HCT116 (cell line): ENCODE measurements around the gene ACSL6. TPM values are rescaled to one million over a fixed set of nuclear protein-coding genes. Genes with fewer than 3 reads are reported as not detected.

Experiments used
- ATAC-seq: fragments of 200-7000 bp; cut with Tn5 transposase; 2 replicates; pipeline ENCODE4 v1.9.1; 2020; ENCODE audit warnings: mild to moderate bottlenecking, moderate library complexity
- BruUV-seq: library from RNA; stranded (reverse); fragments of 400-500 nt; replicated peaks from 2 replicates; lab custom pipeline; 2021; lab: Mats Ljungman, UMichigan
- CTCF ChIA-PET: fragments of 300-600 bp; sonication (Branson Sonifier 250); formaldehyde crosslinking; loops from one replicate; lab custom pipeline; 2021; ENCODE audit warnings: antibody characterized with exemption; lab: Charles Lee
- POLR2A ChIA-PET: fragments of 300-600, 350-600 bp; sonication (Branson Sonifier 250); formaldehyde crosslinking; loops from one replicate; lab custom pipeline; 2021; ENCODE audit warnings: antibody characterized with exemption; lab: Charles Lee
- RAD21 ChIA-PET, 2 experiments: fragments of 300-600 bp; sonication (Branson Sonifier 250); formaldehyde crosslinking; loops; one replicate each; lab custom pipeline; 2023; ENCODE audit warnings: low total read pairs in 2 of 2; ENCODE audit not compliant: uncharacterized antibody in 2 of 2, unreplicated experiment in 2 of 2, low non-redundant PET in 1 of 2; lab: Charles Lee
- DNase-seq: peaks from one replicate; pipeline ENCODE4 v3.0.0-alpha.2; 2010; ENCODE audit warnings: low read depth, low spot score
- H2AFZ ChIP-seq: fragments of 200-600 bp; shearing (Covaris generic), sonication (generic); 2 replicates; pipeline ENCODE4 v1.6.1; 2017; ENCODE audit warnings: low read depth, mixed run types, mixed read lengths, antibody characterized with exemption, low read length; ENCODE audit not compliant: poor library complexity, severe bottlenecking
- H3K27ac ChIP-seq: 2 replicates; pipeline ENCODE4 v1.5.1; 2012; ENCODE audit warnings: low read depth, low read length
- H3K27me3 ChIP-seq: fragments of 200-600 bp; sonication (generic); 2 replicates; pipeline ENCODE4 v1.6.1; 2016; ENCODE audit warnings: mixed run types, low read length, mixed read lengths; ENCODE audit not compliant: insufficient read depth
- H3K36me3 ChIP-seq, 2 experiments: fragments of 200-500 bp in 1 of 2; fragments of 200-600 bp in 1 of 2; sonication (Bioruptor generic) in 1 of 2; sonication (generic) in 1 of 2; 2 replicates each; pipeline versions ENCODE4 v1.5.1 to v1.6.1; 2014 to 2016; ENCODE audit warnings: low read length in 2 of 2, inconsistent platforms in 1 of 2, mixed read lengths in 1 of 2, mixed run types in 1 of 2; ENCODE audit not compliant: insufficient read depth in 2 of 2, control insufficient read depth in 1 of 2
- H3K4me1 ChIP-seq, 2 experiments: fragments of 200-600 bp in 1 of 2; sonication (generic) in 1 of 2; 2 replicates each; pipeline versions ENCODE4 v1.5.1 to v1.6.1; 2012 to 2017; ENCODE audit warnings: low read length in 2 of 2, inconsistent platforms in 1 of 2, mild to moderate bottlenecking in 1 of 2, mixed read lengths in 1 of 2, mixed run types in 1 of 2, moderate library complexity in 1 of 2; ENCODE audit not compliant: insufficient read depth in 2 of 2, control insufficient read depth in 1 of 2
- H3K4me2 ChIP-seq: fragments of 200-600 bp; sonication (generic); 2 replicates; pipeline ENCODE4 v1.6.1; 2017; ENCODE audit warnings: mixed run types, low read length, mixed read lengths
- H3K4me3 ChIP-seq, 2 experiments: fragments of 200-600 bp in 1 of 2; sonication (generic) in 1 of 2; replicated peaks in 1 of 2; 2 replicates each; pipeline ENCODE4 v1.5.1; 2011 to 2016; ENCODE audit warnings: low read length in 2 of 2, control low read depth in 1 of 2, low read depth in 1 of 2, mild to moderate bottlenecking in 1 of 2, mixed read lengths in 1 of 2, mixed run types in 1 of 2
- H3K79me2 ChIP-seq: fragments of 200-600 bp; sonication (generic); 2 replicates; pipeline ENCODE4 v1.6.1; 2017; ENCODE audit warnings: mild to moderate bottlenecking, mixed run types, low read length, moderate library complexity, mixed read lengths; ENCODE audit not compliant: insufficient read depth
- H3K9ac ChIP-seq: fragments of 200-600 bp; sonication (generic); 2 replicates; pipeline ENCODE4 v1.6.1; 2016; ENCODE audit warnings: low read length, mixed read lengths
- H3K9me2 ChIP-seq: fragments of 200-600 bp; sonication (generic), shearing (Covaris generic); 2 replicates; pipeline ENCODE4 v1.6.1; 2017; ENCODE audit warnings: mixed run types, mild to moderate bottlenecking, moderate library complexity; ENCODE audit not compliant: insufficient read depth
- H3K9me3 ChIP-seq, 2 experiments: fragments of 200-500 bp in 1 of 2; fragments of 200-600 bp in 1 of 2; sonication (Bioruptor generic) in 1 of 2; sonication (generic) in 1 of 2; 2 replicates each; pipeline ENCODE4 v1.6.1; 2014 to 2017; ENCODE audit warnings: low read length in 2 of 2, mixed read lengths in 2 of 2, inconsistent platforms in 1 of 2, low read depth in 1 of 2, mild to moderate bottlenecking in 1 of 2, mixed run types in 1 of 2, moderate library complexity in 1 of 2; ENCODE audit not compliant: control insufficient read depth in 1 of 2, insufficient read depth in 1 of 2
- H4K20me1 ChIP-seq: fragments of 200-600 bp; sonication (generic), shearing (Covaris generic); 2 replicates; pipeline ENCODE4 v1.6.1; 2017; ENCODE audit warnings: mixed run types, mild to moderate bottlenecking, moderate library complexity; ENCODE audit not compliant: insufficient read depth
- CEBPB ChIP-seq: IDR thresholded peaks from 2 replicates; pipeline ENCODE4 v1.6.1; 2012; ENCODE audit warnings: low read depth
- EGR1 ChIP-seq: IDR thresholded peaks from 2 replicates; pipeline ENCODE4 v1.6.1; 2012; ENCODE audit warnings: low read depth
- ELF1 ChIP-seq: IDR thresholded peaks from 2 replicates; pipeline ENCODE4 v1.6.1; 2012; ENCODE audit warnings: low read depth, borderline replicate concordance
- EZH2 ChIP-seq: fragments of 200-600 bp; sonication (generic); IDR thresholded peaks from 2 replicates; pipeline ENCODE4 v1.6.1; 2017; ENCODE audit warnings: antibody characterized with exemption, mixed run types
- EZH2phosphoT487 ChIP-seq: fragments of 200-600 bp; IDR thresholded peaks from 2 replicates; pipeline ENCODE4 v1.6.1; 2018; ENCODE audit warnings: antibody characterized with exemption, borderline replicate concordance
- RAD21 ChIP-seq: IDR thresholded peaks from 2 replicates; pipeline ENCODE4 v1.6.1; 2012; ENCODE audit warnings: low read depth, mild to moderate bottlenecking
- SP1 ChIP-seq: IDR thresholded peaks from 2 replicates; pipeline ENCODE4 v1.6.1; 2012; ENCODE audit warnings: low read depth
- ZNF274 ChIP-seq: fragments of 200-500 bp; sonication (Bioruptor generic); IDR thresholded peaks from 2 replicates; pipeline ENCODE4 v1.6.1; 2014; ENCODE audit warnings: mild to moderate bottlenecking, low read depth, low read length, inconsistent platforms
- intact Hi-C: fragments of 100-400 bp; cut with micrococcal nuclease; formaldehyde crosslinking; loops from 2 replicates; pipeline ENCODE4 v1.10.0; 2022
- total RNA-seq: library from RNA; stranded (reverse); gene quantifications from one replicate; pipeline ENCODE4 v1.2.1, GENCODE V29; 2021; ENCODE audit not compliant: unreplicated experiment
- TF ChIP-seq, protein P1 (sequence below): IDR thresholded peaks from 2 replicates; pipeline ENCODE4 v1.6.1; 2012; ENCODE audit warnings: low read depth
- TF ChIP-seq, protein P2 (sequence below), 3 experiments: fragments of 200-600 bp in 1 of 3; sonication (generic) in 1 of 3; IDR thresholded peaks in 2 of 3; conservative IDR thresholded peaks in 1 of 3; 2 replicates each; pipeline ENCODE4 v1.5.1; 2012 to 2017; ENCODE audit warnings: low read depth in 2 of 3, low read length in 2 of 3, antibody characterized with exemption in 1 of 3, borderline replicate concordance in 1 of 3, control low read depth in 1 of 3, mild to moderate bottlenecking in 1 of 3, mixed read lengths in 1 of 3, mixed run types in 1 of 3, moderate library complexity in 1 of 3; ENCODE audit not compliant: insufficient read depth in 1 of 3

The ACSL6 gene
- total RNA-seq, 1 experiment from 2014 or later, result 2.3 TPM

DNA sequence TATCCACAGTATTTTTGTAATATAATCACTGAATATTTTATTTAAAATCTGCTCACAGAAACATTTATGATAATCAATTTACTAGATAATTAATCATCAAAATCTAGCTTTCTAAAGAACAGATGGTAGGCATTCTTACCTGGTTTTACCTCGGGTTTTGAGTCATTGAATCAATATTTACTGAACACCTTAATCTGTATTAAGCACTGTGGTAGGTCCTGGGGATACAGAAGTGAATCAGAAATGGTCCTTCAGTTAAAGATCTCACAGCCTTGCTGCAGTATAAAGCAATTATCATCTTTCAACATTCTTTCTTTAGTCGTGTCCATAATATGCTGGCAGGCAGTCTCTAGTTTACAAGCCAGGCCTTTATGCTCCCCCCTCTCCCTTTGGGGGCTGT, 64.0 kb downstream of the ACSL6 start:
- H3K27ac ChIP-seq, result no peak overlapping the region

DNA sequence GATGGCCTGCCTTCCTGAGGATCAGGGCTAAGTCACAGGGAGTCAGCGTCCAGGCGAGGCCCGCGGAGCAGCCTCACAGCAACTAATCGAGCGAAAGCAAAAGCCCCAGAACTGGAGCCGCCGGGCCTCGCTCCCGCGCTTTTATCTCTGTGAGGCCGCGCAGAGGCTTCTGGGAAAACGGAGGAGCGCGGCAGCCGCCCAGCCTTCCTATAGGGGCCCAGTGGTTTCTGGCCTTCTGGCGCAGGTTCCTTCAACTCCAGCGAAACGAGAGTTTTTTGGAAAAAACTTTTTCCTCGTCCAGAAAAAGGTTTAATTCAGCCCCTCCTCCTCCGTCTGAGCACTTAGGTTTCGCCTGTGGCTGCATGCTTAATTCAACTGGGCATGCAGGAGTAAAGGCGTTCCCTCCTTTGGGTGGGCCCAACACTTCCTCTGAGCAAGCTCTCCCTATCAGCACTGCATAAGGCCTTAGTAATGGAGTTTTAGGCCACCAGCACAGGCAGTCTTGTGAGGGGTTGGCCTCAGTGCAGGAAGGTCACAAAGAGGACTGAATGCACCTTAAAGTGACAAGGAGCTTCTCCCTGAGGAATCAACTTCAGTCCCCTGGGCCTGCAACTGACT, 65.8 kb downstream of the ACSL6 start, which contains the start of gene MEIKIN:
TSS of gene MEIKIN (minus strand) at position 113 of the 618 bp plus-strand sequence. CDS start 158 bp downstream, outside the sequence.
- POLR2A ChIA-PET, result no interaction called here
- Histone ChIP-seq H4K20me1 (no peaks in the 10 kb centered on the region), H3K79me2 (no peaks in the 10 kb centered on the region), H3K27me3 (no peaks in the 10 kb centered on the region), H3K4me1 (no peaks in the 10 kb centered on the region), H3K36me3 (no peaks in the 10 kb centered on the region), H2AFZ (no peak within 1 kb of the TSS), H3K9me2 (no peaks in the 10 kb centered on the region), H3K4me3 (no peak within 1 kb of the TSS), H3K9ac (no peak within 1 kb of the TSS), H3K27ac (no peak within 1 kb of the TSS), H3K9me3 (no peaks in the 10 kb centered on the region), H3K4me2 (no peak within 1 kb of the TSS)
- BruUV-seq, result no TSS peak
- CTCF ChIA-PET, result no interaction called here
- ATAC-seq (no peak), DNase-seq (no peak)
- RAD21 ChIA-PET, result no interaction called here
- intact Hi-C loops, result no loop called here
- TF ChIP-seq ZNF274 (no peak), RAD21 (no peak), SP1 (no peak)
- TF ChIP-seq, protein P1, sequence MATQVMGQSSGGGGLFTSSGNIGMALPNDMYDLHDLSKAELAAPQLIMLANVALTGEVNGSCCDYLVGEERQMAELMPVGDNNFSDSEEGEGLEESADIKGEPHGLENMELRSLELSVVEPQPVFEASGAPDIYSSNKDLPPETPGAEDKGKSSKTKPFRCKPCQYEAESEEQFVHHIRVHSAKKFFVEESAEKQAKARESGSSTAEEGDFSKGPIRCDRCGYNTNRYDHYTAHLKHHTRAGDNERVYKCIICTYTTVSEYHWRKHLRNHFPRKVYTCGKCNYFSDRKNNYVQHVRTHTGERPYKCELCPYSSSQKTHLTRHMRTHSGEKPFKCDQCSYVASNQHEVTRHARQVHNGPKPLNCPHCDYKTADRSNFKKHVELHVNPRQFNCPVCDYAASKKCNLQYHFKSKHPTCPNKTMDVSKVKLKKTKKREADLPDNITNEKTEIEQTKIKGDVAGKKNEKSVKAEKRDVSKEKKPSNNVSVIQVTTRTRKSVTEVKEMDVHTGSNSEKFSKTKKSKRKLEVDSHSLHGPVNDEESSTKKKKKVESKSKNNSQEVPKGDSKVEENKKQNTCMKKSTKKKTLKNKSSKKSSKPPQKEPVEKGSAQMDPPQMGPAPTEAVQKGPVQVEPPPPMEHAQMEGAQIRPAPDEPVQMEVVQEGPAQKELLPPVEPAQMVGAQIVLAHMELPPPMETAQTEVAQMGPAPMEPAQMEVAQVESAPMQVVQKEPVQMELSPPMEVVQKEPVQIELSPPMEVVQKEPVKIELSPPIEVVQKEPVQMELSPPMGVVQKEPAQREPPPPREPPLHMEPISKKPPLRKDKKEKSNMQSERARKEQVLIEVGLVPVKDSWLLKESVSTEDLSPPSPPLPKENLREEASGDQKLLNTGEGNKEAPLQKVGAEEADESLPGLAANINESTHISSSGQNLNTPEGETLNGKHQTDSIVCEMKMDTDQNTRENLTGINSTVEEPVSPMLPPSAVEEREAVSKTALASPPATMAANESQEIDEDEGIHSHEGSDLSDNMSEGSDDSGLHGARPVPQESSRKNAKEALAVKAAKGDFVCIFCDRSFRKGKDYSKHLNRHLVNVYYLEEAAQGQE, result no peak
- TF ChIP-seq, protein P2, sequence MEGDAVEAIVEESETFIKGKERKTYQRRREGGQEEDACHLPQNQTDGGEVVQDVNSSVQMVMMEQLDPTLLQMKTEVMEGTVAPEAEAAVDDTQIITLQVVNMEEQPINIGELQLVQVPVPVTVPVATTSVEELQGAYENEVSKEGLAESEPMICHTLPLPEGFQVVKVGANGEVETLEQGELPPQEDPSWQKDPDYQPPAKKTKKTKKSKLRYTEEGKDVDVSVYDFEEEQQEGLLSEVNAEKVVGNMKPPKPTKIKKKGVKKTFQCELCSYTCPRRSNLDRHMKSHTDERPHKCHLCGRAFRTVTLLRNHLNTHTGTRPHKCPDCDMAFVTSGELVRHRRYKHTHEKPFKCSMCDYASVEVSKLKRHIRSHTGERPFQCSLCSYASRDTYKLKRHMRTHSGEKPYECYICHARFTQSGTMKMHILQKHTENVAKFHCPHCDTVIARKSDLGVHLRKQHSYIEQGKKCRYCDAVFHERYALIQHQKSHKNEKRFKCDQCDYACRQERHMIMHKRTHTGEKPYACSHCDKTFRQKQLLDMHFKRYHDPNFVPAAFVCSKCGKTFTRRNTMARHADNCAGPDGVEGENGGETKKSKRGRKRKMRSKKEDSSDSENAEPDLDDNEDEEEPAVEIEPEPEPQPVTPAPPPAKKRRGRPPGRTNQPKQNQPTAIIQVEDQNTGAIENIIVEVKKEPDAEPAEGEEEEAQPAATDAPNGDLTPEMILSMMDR (IDR thresholded peaks at IDR 0.05 in 2 of 3, conservative IDR thresholded peaks at IDR 0.05 in 1 of 3; ENCODE audit: borderline replicate concordance in 1 of 3, insufficient read depth in 1 of 3, low read depth in 2 of 3, low read length in 2 of 3), result no peak

More for the DNA sequence above, 64.0 kb downstream of the ACSL6 start:
- no peak overlapping the region for H3K4me3 ChIP-seq
- ChIA-PET POLR2A (no interaction called here), RAD21 (no interaction called here), CTCF (no interaction called here)
- intact Hi-C loops, result no loop called here
- no peak overlapping the region for H3K9ac ChIP-seq
- DNase-seq, result no peak
- no TSS peak for BruUV-seq
- no peaks in the 10 kb centered on the region for H3K79me2 ChIP-seq
- H2AFZ ChIP-seq, result no peak overlapping the region
- TF ChIP-seq EZH2phosphoT487 (no peak), EZH2 (no peak), CEBPB (no peak), ELF1 (no peak), EGR1 (no peak), RAD21 (no peak)
- TF ChIP-seq, protein P2 (IDR thresholded peaks at IDR 0.05 in 2 of 3, conservative IDR thresholded peaks at IDR 0.05 in 1 of 3; ENCODE audit: borderline replicate concordance in 1 of 3, insufficient read depth in 1 of 3, low read depth in 2 of 3, low read length in 2 of 3), result no peak
- no peaks in the 10 kb centered on the region for H3K27me3 ChIP-seq
- no peaks in the 10 kb centered on the region for H3K9me3 ChIP-seq
- no peaks in the 10 kb centered on the region for H3K4me1 ChIP-seq
- H3K36me3 ChIP-seq, result no peaks in the 10 kb centered on the region
- H3K4me2 ChIP-seq, result no peak overlapping the region
- no peak for ATAC-seq
- H4K20me1 ChIP-seq, result no peaks in the 10 kb centered on the region
- no peaks in the 10 kb centered on the region for H3K9me2 ChIP-seq
